ENCODE results near the gene CDPF1. TPM values are rescaled to one million over a fixed set of nuclear protein-coding genes. Genes with fewer than 3 reads are reported as not detected.

The CDPF1 gene
- total RNA-seq, 1 donor from 2014 or later = 5.7 TPM

DNA sequence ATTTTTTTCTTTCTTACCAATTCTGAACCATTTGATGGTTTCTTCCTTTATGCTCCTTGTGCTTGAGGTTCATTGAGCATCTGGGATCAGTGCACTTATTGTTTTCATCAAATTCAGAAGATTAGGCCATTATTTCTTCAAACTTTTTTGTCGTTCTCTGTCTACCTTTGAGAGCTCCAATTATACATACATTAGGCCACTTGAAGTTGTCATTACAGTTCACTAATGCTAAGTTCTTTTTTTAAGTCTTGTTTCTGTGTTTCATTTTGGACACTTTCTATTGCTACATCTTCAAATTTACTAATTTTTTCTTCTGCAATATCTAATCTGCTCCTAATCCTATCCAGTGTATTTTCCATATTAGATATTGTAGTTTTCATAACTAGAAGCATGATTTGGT lies 40.8 kb downstream of the CDPF1 start:
- Histone ChIP-seq H3K4me2 (ENCODE audit: low read length) (no peak overlapping the region), H3K27ac (ENCODE audit: low read depth, low read length) (no peak overlapping the region), H3K9ac (ENCODE audit: low read length) (no peak overlapping the region), H3K4me1 (ENCODE audit: insufficient read depth, low read length) (no peaks in the 10 kb centered on the region), H3K27me3 (ENCODE audit: insufficient read depth, low read length) (no peaks in the 10 kb centered on the region), H3K79me2 (ENCODE audit: insufficient read depth, low read length) (no peaks in the 10 kb centered on the region), H3K4me3 (ENCODE audit: insufficient read depth, low read depth, low read length) (no peak overlapping the region), H2AFZ (ENCODE audit: low read depth, low read length) (no peak overlapping the region), H4K20me1 (ENCODE audit: insufficient read depth, low read length) (no peaks in the 10 kb centered on the region), H3K36me3 (ENCODE audit: insufficient read depth, low read length) (no peaks in the 10 kb centered on the region), H3K9me3 (ENCODE audit: insufficient read depth, low read depth, low read length) (peaks cover 10% of the 10 kb centered on the region)
- no peak for DNase-seq (ENCODE audit: low read depth)
- H3K27me3 Mint-ChIP-seq (ENCODE audit: low read depth, unreplicated experiment) = no peaks in the 10 kb centered on the region
- H3K9me3 Mint-ChIP-seq (ENCODE audit: unreplicated experiment) = peaks cover 39% of the 10 kb centered on the region
- no peak overlapping the region for H3K4me3 Mint-ChIP-seq (ENCODE audit: unreplicated experiment)
- peaks cover 52% of the 10 kb centered on the region for H3K36me3 Mint-ChIP-seq (ENCODE audit: low read depth, unreplicated experiment)
- no peak overlapping the region for H3K27ac Mint-ChIP-seq (ENCODE audit: unreplicated experiment)
- H3K4me1 Mint-ChIP-seq (ENCODE audit: low read depth, unreplicated experiment) = no peaks in the 10 kb centered on the region
- TF ChIP-seq, protein P1, sequence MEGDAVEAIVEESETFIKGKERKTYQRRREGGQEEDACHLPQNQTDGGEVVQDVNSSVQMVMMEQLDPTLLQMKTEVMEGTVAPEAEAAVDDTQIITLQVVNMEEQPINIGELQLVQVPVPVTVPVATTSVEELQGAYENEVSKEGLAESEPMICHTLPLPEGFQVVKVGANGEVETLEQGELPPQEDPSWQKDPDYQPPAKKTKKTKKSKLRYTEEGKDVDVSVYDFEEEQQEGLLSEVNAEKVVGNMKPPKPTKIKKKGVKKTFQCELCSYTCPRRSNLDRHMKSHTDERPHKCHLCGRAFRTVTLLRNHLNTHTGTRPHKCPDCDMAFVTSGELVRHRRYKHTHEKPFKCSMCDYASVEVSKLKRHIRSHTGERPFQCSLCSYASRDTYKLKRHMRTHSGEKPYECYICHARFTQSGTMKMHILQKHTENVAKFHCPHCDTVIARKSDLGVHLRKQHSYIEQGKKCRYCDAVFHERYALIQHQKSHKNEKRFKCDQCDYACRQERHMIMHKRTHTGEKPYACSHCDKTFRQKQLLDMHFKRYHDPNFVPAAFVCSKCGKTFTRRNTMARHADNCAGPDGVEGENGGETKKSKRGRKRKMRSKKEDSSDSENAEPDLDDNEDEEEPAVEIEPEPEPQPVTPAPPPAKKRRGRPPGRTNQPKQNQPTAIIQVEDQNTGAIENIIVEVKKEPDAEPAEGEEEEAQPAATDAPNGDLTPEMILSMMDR (IDR thresholded peaks at IDR 0.05; ENCODE audit: insufficient read depth, low read depth, low read length) = no peak
- TF ChIP-seq EZH2 (IDR thresholded peaks at IDR 0.05; ENCODE audit: insufficient read depth, low read length) = no peak
- FAIRE-seq = no peak

DNA sequence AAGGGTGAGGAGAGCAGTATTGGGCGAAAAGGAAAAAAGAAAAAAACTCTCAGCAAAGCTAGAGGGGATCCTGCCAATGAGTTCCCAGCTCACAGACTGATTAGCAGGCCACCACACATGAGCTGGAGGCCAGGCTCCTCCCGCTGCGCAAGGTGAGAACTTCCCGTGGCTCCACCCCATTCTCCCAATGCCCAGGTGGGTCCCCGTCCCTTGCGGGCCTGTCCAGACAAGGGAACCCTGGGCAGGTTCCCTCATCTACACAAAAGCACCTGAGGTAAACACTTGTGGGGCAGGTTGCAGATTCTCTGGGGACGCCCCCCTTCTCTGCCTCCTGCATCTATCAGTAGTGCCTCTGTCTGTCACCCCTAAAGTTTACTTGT lies 46.5 kb downstream of the CDPF1 start:
- H3K9me3 Mint-ChIP-seq (ENCODE audit: unreplicated experiment) = peaks cover 3% of the 10 kb centered on the region
- no peak for DNase-seq (ENCODE audit: low read depth)
- TF ChIP-seq EZH2 (IDR thresholded peaks at IDR 0.05; ENCODE audit: insufficient read depth, low read length) = no peak
- TF ChIP-seq, protein P1 (IDR thresholded peaks at IDR 0.05; ENCODE audit: insufficient read depth, low read depth, low read length) = no peak
- Histone ChIP-seq H2AFZ (ENCODE audit: low read depth, low read length) (no peak overlapping the region), H3K4me1 (ENCODE audit: insufficient read depth, low read length) (no peaks in the 10 kb centered on the region), H3K4me2 (ENCODE audit: low read length) (no peak overlapping the region), H3K36me3 (ENCODE audit: insufficient read depth, low read length) (no peaks in the 10 kb centered on the region), H3K27ac (ENCODE audit: low read depth, low read length) (no peak overlapping the region), H3K9ac (ENCODE audit: low read length) (no peak overlapping the region), H3K27me3 (ENCODE audit: insufficient read depth, low read length) (no peaks in the 10 kb centered on the region), H3K9me3 (ENCODE audit: insufficient read depth, low read depth, low read length) (no peaks in the 10 kb centered on the region), H3K79me2 (ENCODE audit: insufficient read depth, low read length) (no peaks in the 10 kb centered on the region), H4K20me1 (ENCODE audit: insufficient read depth, low read length) (no peaks in the 10 kb centered on the region), H3K4me3 (ENCODE audit: insufficient read depth, low read depth, low read length) (no peak overlapping the region)
- H3K36me3 Mint-ChIP-seq (ENCODE audit: low read depth, unreplicated experiment) = peaks cover 13% of the 10 kb centered on the region
- no peak for FAIRE-seq
- H3K27ac Mint-ChIP-seq (ENCODE audit: unreplicated experiment) = no peak overlapping the region
- no peak overlapping the region for H3K4me3 Mint-ChIP-seq (ENCODE audit: unreplicated experiment)
- H3K27me3 Mint-ChIP-seq (ENCODE audit: low read depth, unreplicated experiment) = no peaks in the 10 kb centered on the region
- H3K4me1 Mint-ChIP-seq (ENCODE audit: low read depth, unreplicated experiment) = peaks cover 8% of the 10 kb centered on the region

DNA sequence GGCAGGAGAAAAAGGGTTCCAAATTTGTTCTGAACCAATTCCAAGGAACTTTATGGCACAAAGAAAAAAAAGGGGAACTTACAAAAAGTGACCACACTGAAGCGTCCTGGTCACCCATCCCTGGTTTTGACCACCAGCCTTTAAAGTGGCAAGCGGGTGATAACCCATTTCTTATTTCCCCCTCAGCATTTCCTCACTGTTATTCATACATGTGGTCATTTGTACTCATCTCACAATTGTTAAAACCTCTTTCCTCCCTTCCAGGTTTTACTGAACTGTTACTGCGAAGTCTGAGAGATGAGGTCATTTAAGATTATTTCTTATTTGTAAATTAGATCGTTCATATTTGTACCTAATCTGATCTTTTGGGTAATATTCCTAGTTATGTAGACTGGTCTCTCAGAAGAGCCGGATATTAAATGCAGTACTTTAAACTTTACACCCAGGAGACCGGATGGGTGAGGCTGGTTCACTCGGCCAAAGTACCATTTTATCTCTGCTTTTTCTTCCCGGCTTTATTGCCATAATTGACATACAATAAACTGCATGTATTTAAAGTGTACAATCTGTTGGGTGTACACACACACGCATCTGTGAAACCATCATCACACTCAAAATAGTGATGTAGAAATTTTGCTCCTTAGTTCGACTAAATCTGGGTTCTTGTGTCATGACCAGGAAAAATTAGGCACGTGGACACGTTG lies 47.0 kb downstream of the CDPF1 start:
- DNase-seq (ENCODE audit: low read depth) = no peak
- Histone ChIP-seq H3K9ac (ENCODE audit: low read length) (no peak overlapping the region), H4K20me1 (ENCODE audit: insufficient read depth, low read length) (no peaks in the 10 kb centered on the region), H3K4me3 (ENCODE audit: insufficient read depth, low read depth, low read length) (no peak overlapping the region), H3K27me3 (ENCODE audit: insufficient read depth, low read length) (no peaks in the 10 kb centered on the region), H3K79me2 (ENCODE audit: insufficient read depth, low read length) (no peaks in the 10 kb centered on the region), H2AFZ (ENCODE audit: low read depth, low read length) (no peak overlapping the region), H3K4me1 (ENCODE audit: insufficient read depth, low read length) (no peaks in the 10 kb centered on the region), H3K36me3 (ENCODE audit: insufficient read depth, low read length) (no peaks in the 10 kb centered on the region), H3K9me3 (ENCODE audit: insufficient read depth, low read depth, low read length) (no peaks in the 10 kb centered on the region), H3K27ac (ENCODE audit: low read depth, low read length) (no peak overlapping the region), H3K4me2 (ENCODE audit: low read length) (no peak overlapping the region)
- peaks cover 8% of the 10 kb centered on the region for H3K4me1 Mint-ChIP-seq (ENCODE audit: low read depth, unreplicated experiment)
- H3K27ac Mint-ChIP-seq (ENCODE audit: unreplicated experiment) = no peak overlapping the region
- no peak for FAIRE-seq
- H3K36me3 Mint-ChIP-seq (ENCODE audit: low read depth, unreplicated experiment) = peaks cover 9% of the 10 kb centered on the region
- H3K27me3 Mint-ChIP-seq (ENCODE audit: low read depth, unreplicated experiment) = no peaks in the 10 kb centered on the region
- peaks cover 3% of the 10 kb centered on the region for H3K9me3 Mint-ChIP-seq (ENCODE audit: unreplicated experiment)
- TF ChIP-seq, protein P1 (IDR thresholded peaks at IDR 0.05; ENCODE audit: insufficient read depth, low read depth, low read length) = no peak
- TF ChIP-seq EZH2 (IDR thresholded peaks at IDR 0.05; ENCODE audit: insufficient read depth, low read length) = no peak
- no peak overlapping the region for H3K4me3 Mint-ChIP-seq (ENCODE audit: unreplicated experiment)
